Activated T-helper 1 cell treated with anti-CD3 and anti-CD28 coated beads, Interleukin-12 subunit alpha, Interleukin-12 subunit beta, Interleukin-2, Interleukin-4 antibody, amounts not matched to agents 30 ng/mL and 10 ng/mL and 1 ng/mL, durations not matched to agents 14 hours and 24 hours and 36 hours (primary cell): ENCODE results near the gene ZNF846. TPM values are rescaled to one million over a fixed set of nuclear protein-coding genes. Genes with fewer than 3 reads are reported as not detected.

Source experiments
- DNase-seq: peaks from one replicate; pipeline ENCODE4 v3.0.0; 2021; ENCODE audit warnings: low spot score
- H3K27ac Mint-ChIP-seq: one replicate; pipeline ENCODE4 v1.8.0; 2021; ENCODE audit warnings: mild to moderate bottlenecking, mixed read lengths
- H3K27me3 Mint-ChIP-seq: one replicate; pipeline ENCODE4 v1.8.0; 2022; ENCODE audit warnings: mild to moderate bottlenecking, moderate library complexity, mixed read lengths; ENCODE audit not compliant: insufficient read depth
- H3K36me3 Mint-ChIP-seq: one replicate; pipeline ENCODE4 v1.8.0; 2021; ENCODE audit warnings: low read depth, mixed read lengths
- H3K4me1 Mint-ChIP-seq: one replicate; pipeline ENCODE4 v1.8.0; 2021; ENCODE audit warnings: low read depth, mixed read lengths
- H3K4me3 Mint-ChIP-seq: one replicate; pipeline ENCODE4 v1.8.0; 2021; ENCODE audit warnings: mild to moderate bottlenecking, moderate library complexity, mixed read lengths
- H3K9me3 Mint-ChIP-seq: one replicate; pipeline ENCODE4 v1.8.0; 2021; ENCODE audit warnings: mixed read lengths
- intact Hi-C: fragments of 100-400 bp; cut with micrococcal nuclease; formaldehyde crosslinking; loops from one replicate; pipeline ENCODE4 v1.15.1; 2024
- total RNA-seq: library from RNA; stranded (reverse); gene quantifications from 2 replicates; pipeline ENCODE4 v1.2.3, GENCODE V29; 2022

Gene ZNF846
- total RNA-seq: 2.3 and 2.4 TPM in 2 replicates

GRCh38 chr19:9768175-9769112 lies at the start of gene ZNF846:
ZNF846 (minus strand) TSS chr19:9768738; CDS start chr19:9764950, 3,788 bp downstream.
- Mint-ChIP-seq H3K36me3 (peaks cover 6% of the 10 kb centered on the region), H3K27me3 (peaks cover 2% of the 10 kb centered on the region), H3K4me1 (peaks cover 4% of the 10 kb centered on the region), H3K27ac (peak within 1 kb of the TSS; percentile 98), H3K9me3 (peaks cover 11% of the 10 kb centered on the region), H3K4me3 (peak within 1 kb of the TSS; percentile 92)
- intact Hi-C loops: loop anchor here (1.0 kb wide), 13 partner anchors 17 to 628 kb away; partner anchors contain the start of genes FBXL12, PIN1, ZNF266 and ZNF317
- DNase-seq: peak; percentile 90

- Mint-ChIP-seq H3K4me3 (peak overlapping the region; percentile 90), H3K27ac (peak overlapping the region; percentile 87), H3K4me1 (peaks cover 27% of the 10 kb centered on the region), H3K36me3 (peaks cover 20% of the 10 kb centered on the region), H3K27me3 (no peaks in the 10 kb centered on the region), H3K9me3 (peaks cover 16% of the 10 kb centered on the region)
- intact Hi-C loops: loop anchor here (1.0 to 2.0 kb wide), 2 partner anchors 507 to 678 kb away; partner anchors contain the start of gene ZNF317
- no peak for DNase-seq
These were observed 49.7 kb upstream of the ZNF846 start for GRCh38 chr19:9818175-9818733.

GRCh38 chr19:9811139-9811538 lies 42.6 kb upstream of the ZNF846 start:
- no peaks in the 10 kb centered on the region for H3K27me3 Mint-ChIP-seq
- H3K4me3 Mint-ChIP-seq: no peak overlapping the region
- H3K36me3 Mint-ChIP-seq: peaks cover 25% of the 10 kb centered on the region
- peaks cover 10% of the 10 kb centered on the region for H3K9me3 Mint-ChIP-seq
- peaks cover 10% of the 10 kb centered on the region for H3K4me1 Mint-ChIP-seq
- H3K27ac Mint-ChIP-seq: no peak overlapping the region
- DNase-seq: no peak
- intact Hi-C loops: no loop called here

- Mint-ChIP-seq H3K27ac (peak overlapping the region; percentile 1), H3K9me3 (peaks cover 4% of the 10 kb centered on the region), H3K4me3 (no peak overlapping the region), H3K36me3 (peaks cover 19% of the 10 kb centered on the region), H3K27me3 (no peaks in the 10 kb centered on the region), H3K4me1 (peaks cover 10% of the 10 kb centered on the region)
- no peak for DNase-seq
- intact Hi-C loops: no loop called here
These were observed 40.6 kb upstream of the ZNF846 start for GRCh38 chr19:9808855-9809824.

- H3K27ac Mint-ChIP-seq: no peak overlapping the region
These were observed 38.3 kb upstream of the ZNF846 start for GRCh38 chr19:9806803-9807202.

GRCh38 chr19:9801976-9802375 lies 33.4 kb upstream of the ZNF846 start:
- Mint-ChIP-seq H3K9me3 (no peaks in the 10 kb centered on the region), H3K27me3 (no peaks in the 10 kb centered on the region)
- intact Hi-C loops: no loop called here

More at GRCh38 chr19:9806803-9807202, 38.3 kb upstream of the ZNF846 start:
- no peak overlapping the region for H3K4me3 Mint-ChIP-seq
- H3K27me3 Mint-ChIP-seq: no peaks in the 10 kb centered on the region
- DNase-seq: no peak
- no peaks in the 10 kb centered on the region for H3K9me3 Mint-ChIP-seq
- H3K36me3 Mint-ChIP-seq: peaks cover 21% of the 10 kb centered on the region
- H3K4me1 Mint-ChIP-seq: peaks cover 10% of the 10 kb centered on the region
- intact Hi-C loops: no loop called here

GRCh38 chr19:9799162-9799561 lies 30.6 kb upstream of the ZNF846 start:
- Mint-ChIP-seq H3K27ac (no peak overlapping the region), H3K36me3 (peaks cover 7% of the 10 kb centered on the region), H3K27me3 (no peaks in the 10 kb centered on the region), H3K4me3 (no peak overlapping the region), H3K9me3 (no peaks in the 10 kb centered on the region), H3K4me1 (peaks cover 16% of the 10 kb centered on the region)
- intact Hi-C loops: loop anchor here (5.0 kb wide), 1 partner anchor 262 kb away; the partner anchor contains the start of gene ZNF426
- DNase-seq: no peak

More at GRCh38 chr19:9801976-9802375, 33.4 kb upstream of the ZNF846 start:
- no peak overlapping the region for H3K4me3 Mint-ChIP-seq
- peaks cover 7% of the 10 kb centered on the region for H3K36me3 Mint-ChIP-seq
- DNase-seq: no peak
- no peak overlapping the region for H3K27ac Mint-ChIP-seq
- peaks cover 7% of the 10 kb centered on the region for H3K4me1 Mint-ChIP-seq

GRCh38 chr19:9797871-9798270 lies 29.3 kb upstream of the ZNF846 start:
- Mint-ChIP-seq H3K4me3 (no peak overlapping the region), H3K27me3 (no peaks in the 10 kb centered on the region), H3K36me3 (peaks cover 1% of the 10 kb centered on the region), H3K4me1 (peaks cover 21% of the 10 kb centered on the region), H3K27ac (no peak overlapping the region), H3K9me3 (no peaks in the 10 kb centered on the region)
- intact Hi-C loops: loop anchor here (5.0 kb wide), 1 partner anchor 261 kb away; the partner anchor contains the start of gene ZNF426
- no peak for DNase-seq

- intact Hi-C loops: loop anchor here (1.0 to 5.0 kb wide), 11 partner anchors 11 to 660 kb away; partner anchors contain the start of genes FBXL12, ZNF266, ZNF426 and ZNF561
- Mint-ChIP-seq H3K27ac (peak overlapping the region; percentile 61), H3K9me3 (no peaks in the 10 kb centered on the region), H3K36me3 (peaks cover 1% of the 10 kb centered on the region), H3K27me3 (no peaks in the 10 kb centered on the region), H3K4me1 (peaks cover 25% of the 10 kb centered on the region), H3K4me3 (no peak overlapping the region)
- DNase-seq: peak; percentile 79
These were observed 27.7 kb upstream of the ZNF846 start for GRCh38 chr19:9796113-9796773.

GRCh38 chr19:9793071-9793591 lies 24.6 kb upstream of the ZNF846 start:
- Mint-ChIP-seq H3K36me3 (peaks cover 1% of the 10 kb centered on the region), H3K4me1 (peaks cover 26% of the 10 kb centered on the region), H3K27ac (peak overlapping the region; percentile 76), H3K27me3 (no peaks in the 10 kb centered on the region), H3K4me3 (peak overlapping the region; percentile 81), H3K9me3 (no peaks in the 10 kb centered on the region)
- DNase-seq: no peak
- intact Hi-C loops: loop anchor here (2.0 kb wide), 1 partner anchor 118 kb away; the partner anchor contains the start of gene ZNF562

GRCh38 chr19:9792206-9793070 lies 23.9 kb upstream of the ZNF846 start:
- Mint-ChIP-seq H3K4me3 (peak overlapping the region; percentile 81), H3K9me3 (no peaks in the 10 kb centered on the region), H3K27me3 (no peaks in the 10 kb centered on the region), H3K27ac (peak overlapping the region; percentile 92), H3K4me1 (peaks cover 26% of the 10 kb centered on the region), H3K36me3 (peaks cover 1% of the 10 kb centered on the region)
- DNase-seq: peak; percentile 78
- intact Hi-C loops: loop anchor here (1.0 to 2.0 kb wide), 6 partner anchors 24 to 483 kb away; partner anchors contain the start of genes FBXL12, PIN1, ZNF561 and ZNF562
